HEK293T (cell line): ENCODE measurements around the gene SDR39U1.

Experiments
- CTCF ChIA-PET: fragments of 350-600 bp; formaldehyde crosslinking; extraction: SDS; loops from one replicate; lab custom pipeline; 2021; ENCODE audit warnings: antibody characterized with exemption, inconsistent platforms; lab: Yijun Ruan, JAX
- POLR2A ChIA-PET: fragments of 350-600 bp; formaldehyde crosslinking; extraction: SDS; loops from one replicate; lab custom pipeline; 2020; ENCODE audit warnings: antibody characterized with exemption, inconsistent platforms; lab: Yijun Ruan, JAX
- DNase-seq: peaks from one replicate; pipeline ENCODE4 v3.0.0; 2012; ENCODE audit warnings: mixed read lengths; ENCODE audit errors: extremely low spot score
- ARNT ChIP-seq: fragments of 450-650 bp; IDR thresholded peaks from 2 replicates; pipeline ENCODE4 v1.6.1; 2017; ENCODE audit warnings: mild to moderate bottlenecking
- BHLHE40 ChIP-seq: fragments of 450-650 bp; IDR thresholded peaks from 2 replicates; pipeline ENCODE4 v1.6.1; 2016; ENCODE audit warnings: mild to moderate bottlenecking, moderate library complexity, borderline replicate concordance
- CTBP1 ChIP-seq: fragments of 450-650 bp; IDR thresholded peaks from 2 replicates; pipeline ENCODE4 v1.6.1; 2016; ENCODE audit warnings: borderline replicate concordance
- ELF4 ChIP-seq: fragments of 450-650 bp; IDR thresholded peaks from 2 replicates; pipeline ENCODE4 v1.6.1; 2017; ENCODE audit warnings: antibody characterized with exemption
- FOXA1 ChIP-seq: fragments of 450-650 bp; IDR thresholded peaks from 2 replicates; pipeline ENCODE4 v1.6.1; 2016; ENCODE audit warnings: mild to moderate bottlenecking
- FOXK2 ChIP-seq: fragments of 450-650 bp; IDR thresholded peaks from 2 replicates; pipeline ENCODE4 v1.6.1; 2016; ENCODE audit warnings: mild to moderate bottlenecking
- FOXM1 ChIP-seq: fragments of 450-650 bp; IDR thresholded peaks from 2 replicates; pipeline ENCODE4 v1.6.1; 2017; ENCODE audit warnings: mild to moderate bottlenecking, borderline replicate concordance
- HDGF ChIP-seq: fragments of 450-650 bp; IDR thresholded peaks from 2 replicates; pipeline ENCODE4 v1.6.1; 2017; ENCODE audit warnings: antibody characterized with exemption, borderline replicate concordance
- L3MBTL2 ChIP-seq: fragments of 450-650 bp; conservative IDR thresholded peaks from 2 replicates; pipeline ENCODE4 v1.6.1; 2016; ENCODE audit warnings: mild to moderate bottlenecking
- LEF1 ChIP-seq: fragments of 450-650 bp; IDR thresholded peaks from 2 replicates; pipeline ENCODE4 v1.6.1; 2017; ENCODE audit warnings: mild to moderate bottlenecking, borderline replicate concordance
- NFRKB ChIP-seq: fragments of 450-650 bp; IDR thresholded peaks from 2 replicates; pipeline ENCODE4 v1.6.1; 2016; ENCODE audit warnings: mild to moderate bottlenecking, moderate library complexity
- PKNOX1 ChIP-seq: fragments of 450-650 bp; IDR thresholded peaks from 2 replicates; pipeline ENCODE4 v1.6.1; 2016
- SP1 ChIP-seq: fragments of 450-650 bp; IDR thresholded peaks from 2 replicates; pipeline ENCODE4 v1.6.1; 2017
- SUZ12 ChIP-seq: fragments of 450-650 bp; IDR thresholded peaks from 2 replicates; pipeline ENCODE4 v1.6.1; 2016; ENCODE audit warnings: mild to moderate bottlenecking
- TARDBP ChIP-seq: fragments of 450-650 bp; IDR thresholded peaks from 2 replicates; pipeline ENCODE4 v1.6.1; 2016
- ZNF384 ChIP-seq: fragments of 450-650 bp; IDR thresholded peaks from 2 replicates; pipeline ENCODE4 v1.6.1; 2016

Gene SDR39U1

GRCh38 chr14:24414732-24415420 is 27.7 kb downstream of the SDR39U1 start:
- ChIA-PET POLR2A (interaction anchor here (1.0 kb wide), 1 partner anchor 49 kb away, joined by 3 read pairs; no protein-coding TSS in a partner anchor), CTCF (interaction anchor here (1.0 to 2.1 kb wide), 2 partner anchors 49 to 82 kb away, joined by 4 to 9 read pairs; no protein-coding TSS in a partner anchor)
- TF ChIP-seq HDGF (no peak), SUZ12 (no peak), L3MBTL2 (no peak), BHLHE40 (no peak), LEF1 (no peak), PKNOX1 (no peak), FOXA1 (no peak), CTBP1 (no peak), FOXM1 (no peak), FOXK2 (no peak), ARNT (no peak), SP1 (no peak), ZNF384 (no peak), ELF4 (no peak), NFRKB (no peak), TARDBP (no peak)
- no peak for DNase-seq

GRCh38 chr14:24414077-24414476 is 28.5 kb downstream of the SDR39U1 start:
- no peak for DNase-seq
- ChIA-PET POLR2A (interaction anchor here (1.0 to 1.5 kb wide), 3 partner anchors 11 to 49 kb away, joined by 3 to 5 read pairs (median 3); no protein-coding TSS in a partner anchor), CTCF (interaction anchor here (1.0 to 2.1 kb wide), 4 partner anchors 17 to 81 kb away, joined by 3 to 9 read pairs (median 5); no protein-coding TSS in a partner anchor)
- TF ChIP-seq ELF4 = no peak
- TF ChIP-seq LEF1 = no peak
- TF ChIP-seq HDGF = no peak
- TF ChIP-seq ARNT = no peak
- TF ChIP-seq FOXM1 = no peak

- CTCF ChIA-PET = interaction anchor here (0.8 to 1.5 kb wide), 4 partner anchors 11 to 46 kb away, joined by 3 to 5 read pairs (median 4); partner anchors contain the start of gene NYNRIN
- POLR2A ChIA-PET = no interaction called here
- TF ChIP-seq FOXM1 (no peak), ZNF384 (no peak), ARNT (no peak), CTBP1 (no peak), LEF1 (no peak), FOXK2 (no peak), ELF4 (no peak), HDGF (no peak), FOXA1 (no peak), SP1 (no peak), TARDBP (no peak), SUZ12 (no peak), PKNOX1 (no peak), BHLHE40 (no peak), L3MBTL2 (no peak)
- DNase-seq = peak; percentile 70
Observed at GRCh38 chr14:24411443-24412389, 30.9 kb downstream of the SDR39U1 start.

GRCh38 chr14:24409956-24410355 is 32.6 kb downstream of the SDR39U1 start:
- CTCF ChIA-PET = interaction anchor here (0.5 to 1.7 kb wide), 3 partner anchors 14 to 76 kb away, joined by 3 to 8 read pairs (median 4); no protein-coding TSS in a partner anchor
- DNase-seq = no peak
- POLR2A ChIA-PET = interaction anchor here (1.4 kb wide), 1 partner anchor 10 kb away, joined by 10 read pairs; the partner anchor contains the start of gene NYNRIN
- TF ChIP-seq CTBP1 (no peak), L3MBTL2 (no peak)

- CTCF ChIA-PET = interaction anchor here (0.6 to 1.7 kb wide), 8 partner anchors 14 to 398 kb away, joined by 3 to 8 read pairs (median 4); partner anchors contain the start of genes KHNYN and TINF2
- POLR2A ChIA-PET = interaction anchor here (0.8 to 1.4 kb wide), 5 partner anchors 9 to 166 kb away, joined by 3 to 10 read pairs (median 3); partner anchors contain the start of genes CBLN3, KHNYN, NYNRIN and TINF2
Observed at GRCh38 chr14:24409192-24409591, 33.4 kb downstream of the SDR39U1 start.

GRCh38 chr14:24408764-24409163 is 33.8 kb downstream of the SDR39U1 start:
- ChIA-PET POLR2A (interaction anchor here (0.8 to 1.4 kb wide), 5 partner anchors 9 to 166 kb away, joined by 3 to 10 read pairs (median 3); partner anchors contain the start of genes CBLN3, KHNYN, NYNRIN and TINF2), CTCF (interaction anchor here (0.6 to 1.7 kb wide), 7 partner anchors 21 to 397 kb away, joined by 3 to 8 read pairs (median 4); partner anchors contain the start of genes KHNYN and TINF2)
- no peak for DNase-seq
- TF ChIP-seq SP1 = no peak
- no peak for TF ChIP-seq FOXA1

More at GRCh38 chr14:24409192-24409591, 33.4 kb downstream of the SDR39U1 start:
- TF ChIP-seq FOXA1 = no peak
- TF ChIP-seq CTBP1 = no peak
- no peak for TF ChIP-seq ZNF384
- no peak for TF ChIP-seq NFRKB
- TF ChIP-seq FOXM1 = no peak
- no peak for TF ChIP-seq BHLHE40
- DNase-seq = no peak
